GM19455 (cell line): Measurements from ENCODE around the gene SCRN1.

Experiments used
- ATAC-seq: cut with Tn5 transposase; IDR thresholded peaks from one replicate; pipeline ENCODE4 v1.9.1; 2021; ENCODE audit not compliant: unreplicated experiment

Gene SCRN1, protein sequence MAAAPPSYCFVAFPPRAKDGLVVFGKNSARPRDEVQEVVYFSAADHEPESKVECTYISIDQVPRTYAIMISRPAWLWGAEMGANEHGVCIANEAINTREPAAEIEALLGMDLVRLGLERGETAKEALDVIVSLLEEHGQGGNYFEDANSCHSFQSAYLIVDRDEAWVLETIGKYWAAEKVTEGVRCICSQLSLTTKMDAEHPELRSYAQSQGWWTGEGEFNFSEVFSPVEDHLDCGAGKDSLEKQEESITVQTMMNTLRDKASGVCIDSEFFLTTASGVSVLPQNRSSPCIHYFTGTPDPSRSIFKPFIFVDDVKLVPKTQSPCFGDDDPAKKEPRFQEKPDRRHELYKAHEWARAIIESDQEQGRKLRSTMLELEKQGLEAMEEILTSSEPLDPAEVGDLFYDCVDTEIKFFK

GRCh38 chr7:29989257-29989995 is at the start of gene SCRN1:
Gene SCRN1 (minus strand): TSS chr7:29989801. CDS start chr7:29969067, 20,734 bp downstream.
- ATAC-seq, result peak; percentile 38

- ATAC-seq, result no peak
Measured at GRCh38 chr7:30038196-30038980, 48.8 kb upstream of the SCRN1 start.

DNA sequence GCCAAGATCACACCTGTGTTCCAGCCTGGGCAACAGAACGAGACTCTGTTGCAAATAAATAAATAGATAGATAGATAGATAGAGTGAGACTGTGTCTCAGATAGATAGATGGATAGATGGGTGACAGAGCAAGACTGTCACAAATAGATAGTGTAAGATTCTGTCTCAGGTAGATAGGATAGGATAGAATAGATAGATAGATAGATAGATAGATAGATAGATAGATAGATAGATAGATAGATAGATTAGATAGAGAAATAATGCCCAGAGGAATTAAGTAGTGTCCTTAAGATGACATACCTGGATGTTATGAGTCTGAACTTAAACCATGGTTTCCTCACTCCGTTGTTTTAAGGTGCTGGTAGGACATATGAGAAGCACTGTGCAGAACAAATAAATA is 46.6 kb upstream of the SCRN1 start:
- no peak for ATAC-seq

DNA sequence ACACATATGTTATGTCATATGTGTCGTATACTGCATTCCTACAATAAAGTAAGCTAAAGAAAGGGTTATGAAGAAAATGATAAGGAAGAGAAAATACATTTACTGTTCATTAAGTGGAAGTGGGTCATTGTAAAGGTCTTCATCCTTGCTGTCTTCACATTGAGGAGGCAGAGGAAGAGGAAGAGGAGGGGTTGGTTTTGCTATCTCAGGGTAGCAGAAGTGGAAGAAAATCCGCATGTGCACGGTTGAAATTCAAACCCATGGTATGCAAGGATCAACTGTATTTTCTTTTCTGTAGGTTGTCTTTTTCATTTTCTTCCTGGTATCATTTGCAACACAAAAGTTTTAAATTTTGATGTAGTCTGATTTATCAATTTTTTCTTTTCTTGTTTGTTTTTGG is 44.9 kb upstream of the SCRN1 start:
- no peak for ATAC-seq

DNA sequence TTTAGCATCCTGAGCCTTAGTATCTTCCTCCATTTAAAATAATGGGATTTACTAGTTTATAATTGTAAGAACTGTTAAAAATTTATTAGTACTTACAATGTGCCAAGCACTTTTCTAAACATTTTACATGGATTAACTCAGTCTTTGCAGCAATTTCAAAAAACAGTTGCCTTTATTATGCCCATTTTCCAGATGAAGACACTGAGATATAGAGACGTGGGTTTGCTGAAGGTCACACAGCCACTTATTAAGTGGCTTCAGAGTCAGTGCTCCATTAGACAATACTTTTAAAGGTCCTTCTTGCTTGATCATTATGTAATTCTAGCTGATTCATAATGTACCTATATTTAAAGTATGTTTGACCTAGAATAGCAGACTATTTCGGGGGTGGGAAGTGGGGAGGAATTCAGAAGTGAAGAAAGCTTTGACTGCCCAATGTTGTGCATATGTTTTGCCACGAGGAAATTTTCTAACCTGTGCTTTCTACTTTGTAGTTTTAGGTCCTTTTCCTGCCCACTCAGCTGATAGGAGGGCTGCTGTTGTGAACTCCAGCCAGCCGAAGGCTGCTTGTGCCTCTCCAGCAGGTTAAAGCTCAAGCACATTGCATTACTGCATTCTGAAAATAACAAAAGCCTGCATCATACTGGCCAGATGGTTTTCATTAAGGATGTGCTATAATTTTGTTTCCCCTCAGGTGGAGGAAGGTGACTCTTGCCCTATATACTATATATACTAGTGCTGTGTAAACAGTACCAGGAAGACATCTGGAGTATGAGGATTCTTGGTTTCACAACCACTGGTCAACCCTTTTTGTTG is 42.9 kb upstream of the SCRN1 start:
- no peak for ATAC-seq

DNA sequence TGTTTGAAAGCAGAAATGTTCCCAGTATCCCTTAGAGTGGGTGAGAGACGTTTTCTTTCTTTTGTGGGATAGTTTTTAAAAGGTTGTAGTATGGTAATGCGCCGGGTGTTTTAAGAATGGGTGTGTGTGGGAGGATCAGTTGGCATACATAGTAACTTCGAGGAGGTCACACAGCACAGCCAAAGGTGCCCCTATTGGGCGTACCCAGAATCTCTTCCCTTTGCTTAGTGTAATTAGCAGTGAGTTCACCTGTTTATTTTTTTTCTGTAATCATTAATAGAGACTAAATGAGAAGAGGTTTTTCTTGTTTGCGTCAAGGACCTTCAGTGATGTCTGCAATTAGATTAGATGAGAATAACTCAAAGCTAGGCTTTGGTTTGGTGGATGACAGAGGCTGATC is 40.1 kb upstream of the SCRN1 start:
- ATAC-seq, result no peak

- peak; percentile 22 for ATAC-seq
Measured at GRCh38 chr7:30028749-30029635, 39.4 kb upstream of the SCRN1 start.

- peak; percentile 51 for ATAC-seq
Measured at GRCh38 chr7:30028216-30028748, 38.7 kb upstream of the SCRN1 start, which contains the start of gene PLEKHA8. Gene PLEKHA8 (plus strand): TSS chr7:30028412. CDS start chr7:30028763, 351 bp downstream.

DNA sequence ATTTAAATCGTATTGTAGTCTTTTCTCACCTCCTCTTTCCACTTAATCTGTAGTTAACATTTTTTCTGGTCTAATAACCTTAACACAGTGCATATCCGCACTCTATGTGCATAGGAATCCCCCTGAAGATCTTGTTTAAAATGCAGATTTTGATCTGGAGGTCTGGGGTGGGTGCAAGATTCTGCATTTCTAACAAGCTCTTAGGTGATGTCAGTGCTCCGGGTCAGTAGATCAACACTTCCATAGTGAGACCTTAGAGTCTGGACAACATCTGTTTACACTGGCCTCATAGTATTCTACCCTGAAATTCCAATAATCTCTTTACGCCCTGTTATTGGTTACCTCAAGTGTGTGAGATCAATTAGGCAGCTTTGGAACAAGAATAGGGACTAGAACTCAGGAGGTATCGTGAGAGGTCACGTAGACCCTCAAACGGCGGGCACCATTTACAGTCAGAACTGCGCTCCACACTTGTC is 38.2 kb upstream of the SCRN1 start:
- no peak for ATAC-seq

GRCh38 chr7:30027065-30027456 is 37.5 kb upstream of the SCRN1 start:
- no peak for ATAC-seq

GRCh38 chr7:30026229-30027064 is 36.8 kb upstream of the SCRN1 start, which contains the start of gene FKBP14:
Gene FKBP14 (minus strand): TSS chr7:30026702. CDS start chr7:30026508, 194 bp downstream.
- peak; percentile 75 for ATAC-seq

GRCh38 chr7:30023524-30023923 is 33.9 kb upstream of the SCRN1 start:
- ATAC-seq, result no peak

DNA sequence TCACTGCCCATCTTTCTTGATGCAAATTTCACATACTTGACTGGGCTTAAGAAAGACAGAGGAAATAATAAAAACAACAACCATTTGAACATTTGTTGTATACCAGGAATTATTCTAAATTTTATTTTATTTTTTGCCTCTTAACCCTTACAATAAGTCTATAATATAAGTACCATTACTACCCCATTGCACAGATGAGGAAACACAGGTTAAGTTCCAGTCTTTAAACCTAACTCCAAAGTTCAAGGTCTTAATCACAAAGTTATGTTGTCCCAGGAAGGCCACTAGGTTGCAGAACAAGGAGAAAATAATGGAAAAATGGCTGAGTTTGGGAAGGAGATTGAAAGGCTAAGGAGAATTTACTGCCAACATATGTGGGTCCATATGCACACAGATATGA is 33.4 kb upstream of the SCRN1 start:
- no peak for ATAC-seq

- no peak for ATAC-seq
Measured at GRCh38 chr7:30020535-30020934, 30.9 kb upstream of the SCRN1 start.

GRCh38 chr7:30019960-30020359 is 30.4 kb upstream of the SCRN1 start:
- no peak for ATAC-seq

DNA sequence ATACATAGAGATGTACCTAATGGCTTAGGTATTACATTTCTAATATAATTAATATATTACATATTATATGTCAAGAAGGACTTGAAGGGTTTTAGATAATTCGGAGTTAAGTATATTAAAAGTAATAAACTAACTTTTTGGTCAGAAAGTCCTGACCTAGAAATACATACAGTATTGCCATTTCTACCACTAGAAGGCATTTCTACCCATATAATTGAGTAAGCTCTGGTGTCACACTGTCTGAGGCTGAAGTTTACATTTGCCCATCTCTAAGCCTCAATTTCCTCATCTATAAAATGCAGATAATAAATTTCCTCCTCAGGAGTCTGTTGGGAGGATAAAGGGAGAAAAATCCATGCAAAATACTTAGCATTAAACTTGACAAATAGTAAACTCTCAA is 29.8 kb upstream of the SCRN1 start:
- no peak for ATAC-seq

- ATAC-seq, result no peak
Measured at GRCh38 chr7:30018451-30018850, 28.9 kb upstream of the SCRN1 start.

DNA sequence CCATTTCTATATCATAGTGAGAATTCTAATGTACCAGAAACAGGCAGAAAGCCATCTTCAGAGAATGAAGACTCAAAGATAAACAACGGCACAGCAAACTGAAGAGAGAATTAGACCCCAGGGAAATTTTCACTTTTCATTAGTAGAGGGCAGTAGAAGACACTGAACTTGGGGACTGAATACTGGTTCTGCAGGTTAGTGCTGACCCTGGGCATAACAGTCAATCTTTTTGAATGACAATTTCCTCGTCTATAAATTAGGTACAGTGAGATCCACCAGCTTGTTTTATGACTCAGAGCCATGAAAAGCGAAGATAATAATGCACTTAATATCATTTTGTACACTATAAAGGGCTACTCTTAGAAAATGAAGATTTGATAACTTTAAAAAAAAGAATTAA is 23.2 kb upstream of the SCRN1 start:
- no peak for ATAC-seq
